Measurements from ENCODE around the gene ZNF425. TPM values are rescaled to one million over a fixed set of nuclear protein-coding genes. Genes with fewer than 3 reads are reported as not detected.

ZNF425 gene
- total RNA-seq, 1 experiment from 2014 or later, result 5.2 TPM

DNA sequence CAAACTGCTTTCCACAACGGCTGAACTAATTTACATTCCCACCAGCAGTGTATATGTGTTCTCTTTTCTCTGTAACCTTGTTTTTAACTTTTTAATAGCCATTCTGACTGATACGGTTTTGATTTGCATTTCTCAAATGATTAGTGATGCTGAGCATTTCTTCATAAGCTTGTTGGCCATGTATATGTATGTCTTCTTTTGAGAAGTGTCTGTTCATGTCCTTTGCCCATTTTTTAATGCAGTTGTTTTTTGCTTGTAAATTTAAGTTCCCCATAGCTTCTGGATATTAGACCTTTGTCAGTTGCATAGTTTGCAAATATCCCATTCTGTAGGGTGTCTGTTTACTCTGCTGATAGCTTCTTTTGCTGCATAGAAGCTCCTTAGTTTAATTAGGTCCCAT, 41.7 kb downstream of the ZNF425 start:
- Histone ChIP-seq H3K9me3 (ENCODE audit: insufficient read depth, low read depth) (no peaks in the 10 kb centered on the region), H3F3A (ENCODE audit: insufficient read depth, low read depth) (0 out of 2 replicates have a peak, but pooled peaks cover 5% of the 10 kb centered on the region), H3K79me2 (ENCODE audit: low read depth) (peaks cover 22% of the 10 kb centered on the region), H3K27ac (no peak overlapping the region), H3K27me3 (ENCODE audit: insufficient read depth, low read depth) (no peaks in the 10 kb centered on the region), H3K4me3 (no peak overlapping the region), H3K36me3 (ENCODE audit: low read depth) (0 out of 2 replicates have a peak, but pooled peaks cover 4% of the 10 kb centered on the region), H2AFZ (no peak overlapping the region), H3K9me2 (ENCODE audit: insufficient read depth) (no peaks in the 10 kb centered on the region), H3K4me2 (no peak overlapping the region), H4K20me1 (ENCODE audit: insufficient read depth) (no peaks in the 10 kb centered on the region), H3K4me1 (replicated peaks; ENCODE audit: insufficient read depth) (no peaks in the 10 kb centered on the region; the same call in 1 of the 2 replicates)
- BruUV-seq (replicated peaks), result no TSS peak
- ChIA-PET POLR2A (ENCODE audit: unreplicated experiment) (interaction anchor here (0.7 kb wide), 1 partner anchor 71 kb away, joined by 4 read pairs; no protein-coding TSS in a partner anchor), CTCF (interaction anchor here (0.7 kb wide), 1 partner anchor 234 kb away, joined by 10 read pairs; no protein-coding TSS in a partner anchor)
- intact Hi-C loops (cut with micrococcal nuclease; ENCODE audit: unreplicated experiment), result no loop called here
- TF ChIP-seq, protein P1, sequence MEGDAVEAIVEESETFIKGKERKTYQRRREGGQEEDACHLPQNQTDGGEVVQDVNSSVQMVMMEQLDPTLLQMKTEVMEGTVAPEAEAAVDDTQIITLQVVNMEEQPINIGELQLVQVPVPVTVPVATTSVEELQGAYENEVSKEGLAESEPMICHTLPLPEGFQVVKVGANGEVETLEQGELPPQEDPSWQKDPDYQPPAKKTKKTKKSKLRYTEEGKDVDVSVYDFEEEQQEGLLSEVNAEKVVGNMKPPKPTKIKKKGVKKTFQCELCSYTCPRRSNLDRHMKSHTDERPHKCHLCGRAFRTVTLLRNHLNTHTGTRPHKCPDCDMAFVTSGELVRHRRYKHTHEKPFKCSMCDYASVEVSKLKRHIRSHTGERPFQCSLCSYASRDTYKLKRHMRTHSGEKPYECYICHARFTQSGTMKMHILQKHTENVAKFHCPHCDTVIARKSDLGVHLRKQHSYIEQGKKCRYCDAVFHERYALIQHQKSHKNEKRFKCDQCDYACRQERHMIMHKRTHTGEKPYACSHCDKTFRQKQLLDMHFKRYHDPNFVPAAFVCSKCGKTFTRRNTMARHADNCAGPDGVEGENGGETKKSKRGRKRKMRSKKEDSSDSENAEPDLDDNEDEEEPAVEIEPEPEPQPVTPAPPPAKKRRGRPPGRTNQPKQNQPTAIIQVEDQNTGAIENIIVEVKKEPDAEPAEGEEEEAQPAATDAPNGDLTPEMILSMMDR (conservative IDR thresholded peaks at IDR 0.05), result no peak
- TF ChIP-seq EZH2 (IDR thresholded peaks at IDR 0.05; ENCODE audit: low read depth), result no peak
- DNase-seq, result no peak

DNA sequence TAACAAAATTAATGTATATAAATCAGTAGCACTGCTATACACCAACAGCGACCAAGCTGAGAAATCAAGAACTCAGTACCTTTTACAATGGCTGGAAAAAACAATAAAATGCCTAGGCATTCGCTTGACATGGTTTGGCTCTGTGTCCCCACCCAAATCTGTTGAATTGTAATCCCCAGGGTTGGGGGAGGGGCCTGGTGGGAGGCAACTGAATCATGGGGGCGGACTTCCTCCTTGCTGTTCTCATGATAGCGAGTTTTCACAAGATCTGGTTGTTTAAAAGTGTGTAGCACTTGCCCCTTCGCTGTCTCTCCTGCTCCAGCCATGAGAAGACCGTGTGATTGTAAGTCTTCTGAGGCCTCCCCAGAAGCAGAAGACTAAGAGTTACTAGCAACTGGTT, 44.2 kb downstream of the ZNF425 start:
- POLR2A ChIA-PET (ENCODE audit: unreplicated experiment), result interaction anchor here (0.7 kb wide), 1 partner anchor 577 kb away, joined by 3 read pairs; no protein-coding TSS in a partner anchor
- intact Hi-C loops (cut with micrococcal nuclease; ENCODE audit: unreplicated experiment), result no loop called here
- H3K4me2 ChIP-seq, result no peak overlapping the region
- H3K36me3 ChIP-seq (ENCODE audit: low read depth), result 0 out of 2 replicates have a peak, but pooled peaks cover 4% of the 10 kb centered on the region
- BruUV-seq (replicated peaks), result no TSS peak
- CTCF ChIA-PET, result no interaction called here
- TF ChIP-seq, protein P1 (conservative IDR thresholded peaks at IDR 0.05), result no peak
- TF ChIP-seq EZH2 (IDR thresholded peaks at IDR 0.05; ENCODE audit: low read depth), result no peak
- no peaks in the 10 kb centered on the region for H4K20me1 ChIP-seq (ENCODE audit: insufficient read depth)
- H3K9me2 ChIP-seq (ENCODE audit: insufficient read depth), result no peaks in the 10 kb centered on the region
- H2AFZ ChIP-seq, result no peak overlapping the region
- no peaks in the 10 kb centered on the region for H3K79me2 ChIP-seq (ENCODE audit: low read depth)
- DNase-seq, result no peak
- no peak overlapping the region for H3K4me3 ChIP-seq
- no peaks in the 10 kb centered on the region for H3K9me3 ChIP-seq (ENCODE audit: insufficient read depth, low read depth)
- no peak overlapping the region for H3K27ac ChIP-seq
- H3K27me3 ChIP-seq (ENCODE audit: insufficient read depth, low read depth), result no peaks in the 10 kb centered on the region
- H3K4me1 ChIP-seq (replicated peaks; ENCODE audit: insufficient read depth), result no peaks in the 10 kb centered on the region
- 0 out of 2 replicates have a peak, but pooled peaks cover 5% of the 10 kb centered on the region for H3F3A ChIP-seq (ENCODE audit: insufficient read depth, low read depth)

DNA sequence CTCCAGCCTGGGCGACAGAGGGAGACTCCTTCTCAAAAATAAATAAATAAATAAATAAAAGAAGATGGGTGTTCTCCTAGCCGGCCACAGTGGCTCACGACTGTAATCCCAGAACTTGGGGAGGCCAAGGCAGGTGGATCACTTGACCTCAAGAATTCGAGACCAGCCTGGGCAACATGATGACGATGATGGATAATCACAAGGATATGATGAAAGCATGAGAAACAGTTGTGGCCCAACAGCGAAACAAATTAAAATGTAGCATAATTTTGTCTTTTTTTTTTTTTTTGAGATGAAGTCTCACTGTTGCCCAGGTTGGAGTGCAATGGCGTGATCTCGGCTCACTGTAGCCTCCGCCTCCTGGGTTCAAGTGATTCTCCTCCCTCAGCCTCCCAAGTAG, 48.5 kb downstream of the ZNF425 start:
- Histone ChIP-seq H3K9me2 (ENCODE audit: insufficient read depth) (no peaks in the 10 kb centered on the region), H3F3A (ENCODE audit: insufficient read depth, low read depth) (no peaks in the 10 kb centered on the region), H3K36me3 (ENCODE audit: low read depth) (0 out of 2 replicates have a peak, but pooled peaks cover 5% of the 10 kb centered on the region), H3K4me2 (no peak overlapping the region), H3K4me1 (replicated peaks; ENCODE audit: insufficient read depth) (no peaks in the 10 kb centered on the region), H4K20me1 (ENCODE audit: insufficient read depth) (no peaks in the 10 kb centered on the region), H3K9me3 (ENCODE audit: insufficient read depth, low read depth) (no peaks in the 10 kb centered on the region), H3K27ac (no peak overlapping the region), H3K4me3 (no peak overlapping the region), H3K79me2 (ENCODE audit: low read depth) (no peaks in the 10 kb centered on the region), H2AFZ (no peak overlapping the region), H3K27me3 (ENCODE audit: insufficient read depth, low read depth) (no peaks in the 10 kb centered on the region)
- DNase-seq, result no peak
- intact Hi-C loops (cut with micrococcal nuclease; ENCODE audit: unreplicated experiment), result no loop called here
- TF ChIP-seq, protein P1 (conservative IDR thresholded peaks at IDR 0.05), result no peak
- TF ChIP-seq EZH2 (IDR thresholded peaks at IDR 0.05; ENCODE audit: low read depth), result no peak
- ChIA-PET POLR2A (ENCODE audit: unreplicated experiment) (no interaction called here), CTCF (no interaction called here)
- BruUV-seq (replicated peaks), result no TSS peak
